H9 (cell line): ENCODE results near the gene PNO1. TPM values are rescaled to one million over a fixed set of nuclear protein-coding genes. Genes with fewer than 3 reads are reported as not detected.

Experiments used
- DNase-seq: peaks from one replicate; pipeline ENCODE4 v3.0.0-alpha.2; 2017
- H2AFZ ChIP-seq: one replicate; pipeline ENCODE4 v1.6.1; 2013; ENCODE audit warnings: mild to moderate bottlenecking, low read length, control low read depth, moderate library complexity
- H2AK5ac ChIP-seq: 2 replicates; pipeline ENCODE4 v1.6.1; 2013; ENCODE audit warnings: low read length, control low read depth, mixed read lengths; ENCODE audit not compliant: insufficient read length
- H2BK120ac ChIP-seq: one replicate; pipeline ENCODE4 v1.6.1; 2013; ENCODE audit warnings: low read depth, mild to moderate bottlenecking, low read length, control low read depth, inconsistent platforms; ENCODE audit not compliant: poor library complexity, severe bottlenecking
- H2BK12ac ChIP-seq: 2 replicates; pipeline ENCODE4 v1.6.1; 2013; ENCODE audit warnings: low read length, control low read depth, mixed read lengths, low read depth; ENCODE audit not compliant: insufficient read length
- H2BK15ac ChIP-seq: 2 replicates; pipeline ENCODE4 v1.6.1; 2013; ENCODE audit warnings: low read depth, low read length, control low read depth
- H2BK20ac ChIP-seq: one replicate; pipeline ENCODE4 v1.6.1; 2013; ENCODE audit warnings: low read depth, mild to moderate bottlenecking, low read length, control low read depth, inconsistent platforms; ENCODE audit not compliant: poor library complexity, severe bottlenecking
- H2BK5ac ChIP-seq: 2 replicates; pipeline ENCODE4 v1.6.1; 2013; ENCODE audit warnings: low read length, control low read depth, mixed read lengths; ENCODE audit not compliant: insufficient read length
- H3K14ac ChIP-seq: 2 replicates; pipeline ENCODE4 v1.6.1; 2013; ENCODE audit warnings: low read length, control low read depth; ENCODE audit not compliant: insufficient read depth
- H3K18ac ChIP-seq: 2 replicates; pipeline ENCODE4 v1.6.1; 2013; ENCODE audit warnings: low read depth, mild to moderate bottlenecking, mixed read lengths, low read length, control low read depth; ENCODE audit not compliant: insufficient read length
- H3K23ac ChIP-seq: 2 replicates; pipeline ENCODE4 v1.6.1; 2013; ENCODE audit warnings: low read length, control low read depth, mixed read lengths, low read depth; ENCODE audit not compliant: insufficient read length
- H3K23me2 ChIP-seq: 2 replicates; pipeline ENCODE4 v1.6.1; 2013; ENCODE audit warnings: low read depth, mild to moderate bottlenecking, mixed read lengths, low read length, control low read depth; ENCODE audit not compliant: insufficient read length, poor library complexity, severe bottlenecking
- H3K27ac ChIP-seq: 2 replicates; pipeline ENCODE4 v1.5.1; 2013; ENCODE audit warnings: low read length, control low read depth, mixed read lengths, low read depth; ENCODE audit not compliant: insufficient read length
- H3K27me3 ChIP-seq: 2 replicates; pipeline ENCODE4 v1.6.1; 2013; ENCODE audit warnings: low read length, control low read depth, inconsistent platforms; ENCODE audit not compliant: insufficient read depth
- H3K4ac ChIP-seq: 2 replicates; pipeline ENCODE4 v1.6.1; 2013; ENCODE audit warnings: low read depth, mild to moderate bottlenecking, control low read depth, inconsistent platforms, low read length, moderate library complexity
- H3K4me1 ChIP-seq: 2 replicates; pipeline ENCODE4 v1.6.1; 2013; ENCODE audit warnings: low read length, control low read depth, inconsistent platforms; ENCODE audit not compliant: insufficient read depth
- H3K4me2 ChIP-seq: 2 replicates; pipeline ENCODE4 v1.6.1; 2013; ENCODE audit warnings: low read length, control low read depth, mixed read lengths; ENCODE audit not compliant: insufficient read length, insufficient read depth
- H3K56ac ChIP-seq: 2 replicates; pipeline ENCODE4 v1.6.1; 2013; ENCODE audit warnings: low read depth, mild to moderate bottlenecking, mixed read lengths, low read length, control low read depth; ENCODE audit not compliant: insufficient read length
- H3K79me1 ChIP-seq: 2 replicates; pipeline ENCODE4 v1.6.1; 2013; ENCODE audit warnings: low read depth, mild to moderate bottlenecking, moderate library complexity, low read length, control low read depth, inconsistent platforms; ENCODE audit not compliant: insufficient read depth, poor library complexity, severe bottlenecking
- H3K79me2 ChIP-seq: 2 replicates; pipeline ENCODE4 v1.6.1; 2013; ENCODE audit warnings: low read length, control low read depth, inconsistent platforms; ENCODE audit not compliant: insufficient read depth
- H3K9ac ChIP-seq: 2 replicates; pipeline ENCODE4 v1.6.1; 2013; ENCODE audit warnings: low read length, control low read depth, mixed read lengths; ENCODE audit not compliant: insufficient read length; ENCODE audit errors: extremely low read depth
- H3K9me3 ChIP-seq: one replicate; pipeline ENCODE4 v1.6.1; 2013; ENCODE audit warnings: low read depth, low read length, inconsistent platforms; ENCODE audit not compliant: control insufficient read depth
- H3T11ph ChIP-seq: one replicate; pipeline ENCODE4 v1.6.1; 2013; ENCODE audit warnings: mild to moderate bottlenecking, low read length, control low read depth, inconsistent platforms
- H4K20me1 ChIP-seq: one replicate; pipeline ENCODE4 v1.6.1; 2013; ENCODE audit not compliant: control insufficient read depth, insufficient read length, insufficient read depth
- H4K5ac ChIP-seq: 2 replicates; pipeline ENCODE4 v1.6.1; 2013; ENCODE audit warnings: low read depth, mild to moderate bottlenecking, mixed read lengths, low read length, control low read depth; ENCODE audit not compliant: insufficient read length
- H4K8ac ChIP-seq: replicated peaks from 2 replicates; pipeline ENCODE4 v1.6.1; 2013; ENCODE audit warnings: low read length, control low read depth, mixed read lengths, low read depth; ENCODE audit not compliant: insufficient read length
- H4K91ac ChIP-seq: 2 replicates; pipeline ENCODE4 v1.6.1; 2013; ENCODE audit warnings: low read depth, mild to moderate bottlenecking, moderate library complexity, mixed read lengths, low read length, control low read depth; ENCODE audit not compliant: insufficient read length
- H3K27ac Mint-ChIP-seq, 3 experiments: 2 replicates in 2 of 3; 3 replicates in 1 of 3; pipeline ENCODE4 v1.8.0; 2020 to 2021; ENCODE audit warnings: mixed read lengths in 3 of 3, mild to moderate bottlenecking in 1 of 3, moderate library complexity in 1 of 3
- H3K27me3 Mint-ChIP-seq: 2 replicates; pipeline ENCODE4 v1.8.0; 2021; ENCODE audit warnings: low read depth, mild to moderate bottlenecking, moderate library complexity, mixed read lengths
- H3K36me3 Mint-ChIP-seq, 3 experiments: 2 replicates in 2 of 3; 3 replicates in 1 of 3; pipeline ENCODE4 v1.8.0; 2020 to 2021; ENCODE audit warnings: low read depth in 3 of 3, mixed read lengths in 3 of 3; ENCODE audit not compliant: insufficient read depth in 1 of 3
- H3K4me1 Mint-ChIP-seq, 2 experiments: 2 replicates each; pipeline ENCODE4 v1.8.0; 2020; ENCODE audit warnings: mixed read lengths in 2 of 2
- H3K4me3 Mint-ChIP-seq, 2 experiments: 2 replicates in 1 of 2; 3 replicates in 1 of 2; pipeline ENCODE4 v1.8.0; 2020 to 2021; ENCODE audit warnings: mild to moderate bottlenecking in 2 of 2, mixed read lengths in 2 of 2, moderate library complexity in 1 of 2
- H3K9me3 Mint-ChIP-seq, 2 experiments: 2 replicates in 1 of 2; 3 replicates in 1 of 2; pipeline ENCODE4 v1.8.0; 2020; ENCODE audit warnings: mild to moderate bottlenecking in 2 of 2, mixed read lengths in 2 of 2, moderate library complexity in 1 of 2
- WGBS: extraction: QIAGEN DNeasy Blood & Tissue Kit; methylation state at CpG from one replicate; pipeline ENCODE4 v1.1.7; 2013; ENCODE audit warnings: missing lambda C conversion rate, low lambda C conversion rate, mixed read lengths; ENCODE audit not compliant: insufficient read length; ENCODE audit errors: extremely low coverage; 5-methylcytosine and 5-hydroxymethylcytosine counted together
- total RNA-seq: library from RNA; stranded (reverse); gene quantifications from 2 replicates; pipeline ENCODE4 v1.2.1, GENCODE V29; 2021
- TF ChIP-seq, protein P1 (sequence below): fragments of 200-600 bp; sonication (generic); conservative IDR thresholded peaks from 3 replicates; pipeline ENCODE4 v1.8.0; 2021; ENCODE audit warnings: antibody characterized with exemption, mild to moderate bottlenecking

PNO1 gene
- total RNA-seq, 1 experiment from 2014 or later: 46.5 TPM

DNA sequence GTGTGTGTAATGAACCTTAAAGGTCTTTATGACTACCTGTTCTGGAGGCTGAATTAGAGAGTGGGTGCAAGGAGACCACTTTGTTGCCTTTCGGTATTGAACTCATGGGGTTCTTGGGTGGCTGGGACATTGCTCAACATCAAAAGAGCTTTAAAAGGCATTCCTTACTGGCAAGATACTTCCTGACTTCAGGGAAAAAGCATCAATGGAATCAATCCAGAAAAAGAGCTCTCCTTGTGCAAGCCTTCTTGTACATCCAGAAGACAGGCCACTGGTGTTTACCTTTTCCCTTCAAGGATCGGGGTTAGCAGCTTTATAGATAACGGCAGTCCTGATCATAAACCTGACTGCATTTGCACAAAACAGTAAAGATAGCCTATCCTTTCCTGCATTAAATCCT is 9.5 kb downstream of the PNO1 start:
- H3K79me1 ChIP-seq: no peaks in the 10 kb centered on the region
- H4K8ac ChIP-seq: no peak overlapping the region
- H3K27ac Mint-ChIP-seq: no peak overlapping the region
- TF ChIP-seq, protein P1, sequence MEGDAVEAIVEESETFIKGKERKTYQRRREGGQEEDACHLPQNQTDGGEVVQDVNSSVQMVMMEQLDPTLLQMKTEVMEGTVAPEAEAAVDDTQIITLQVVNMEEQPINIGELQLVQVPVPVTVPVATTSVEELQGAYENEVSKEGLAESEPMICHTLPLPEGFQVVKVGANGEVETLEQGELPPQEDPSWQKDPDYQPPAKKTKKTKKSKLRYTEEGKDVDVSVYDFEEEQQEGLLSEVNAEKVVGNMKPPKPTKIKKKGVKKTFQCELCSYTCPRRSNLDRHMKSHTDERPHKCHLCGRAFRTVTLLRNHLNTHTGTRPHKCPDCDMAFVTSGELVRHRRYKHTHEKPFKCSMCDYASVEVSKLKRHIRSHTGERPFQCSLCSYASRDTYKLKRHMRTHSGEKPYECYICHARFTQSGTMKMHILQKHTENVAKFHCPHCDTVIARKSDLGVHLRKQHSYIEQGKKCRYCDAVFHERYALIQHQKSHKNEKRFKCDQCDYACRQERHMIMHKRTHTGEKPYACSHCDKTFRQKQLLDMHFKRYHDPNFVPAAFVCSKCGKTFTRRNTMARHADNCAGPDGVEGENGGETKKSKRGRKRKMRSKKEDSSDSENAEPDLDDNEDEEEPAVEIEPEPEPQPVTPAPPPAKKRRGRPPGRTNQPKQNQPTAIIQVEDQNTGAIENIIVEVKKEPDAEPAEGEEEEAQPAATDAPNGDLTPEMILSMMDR: no peak
- no peak overlapping the region for H2BK12ac ChIP-seq
- no peak overlapping the region for H3K18ac ChIP-seq
- H3K9me3 ChIP-seq: no peaks in the 10 kb centered on the region
- H2BK15ac ChIP-seq: no peak overlapping the region
- H4K20me1 ChIP-seq: peaks cover 2% of the 10 kb centered on the region
- H3K4me1 ChIP-seq: no peaks in the 10 kb centered on the region
- no peak overlapping the region for H3K14ac ChIP-seq
- H2BK20ac ChIP-seq: no peak overlapping the region
- H3K4me3 Mint-ChIP-seq: no peak overlapping the region
- H3K56ac ChIP-seq: no peak overlapping the region
- DNase-seq: no peak
- H3K9ac ChIP-seq: no peak overlapping the region
- H4K91ac ChIP-seq: no peak overlapping the region
- H3T11ph ChIP-seq: no peak overlapping the region
- no peak overlapping the region for H3K23ac ChIP-seq
- H3K27me3 Mint-ChIP-seq: no peaks in the 10 kb centered on the region
- no peaks in the 10 kb centered on the region for H3K27me3 ChIP-seq
- no peaks in the 10 kb centered on the region for H3K4me1 Mint-ChIP-seq
- H3K27ac ChIP-seq: no peak overlapping the region
- no peak overlapping the region for H3K4me2 ChIP-seq
- no peak overlapping the region for H2BK120ac ChIP-seq
- H2AFZ ChIP-seq: no peak overlapping the region
- no peaks in the 10 kb centered on the region for H3K79me2 ChIP-seq
- no peaks in the 10 kb centered on the region for H3K23me2 ChIP-seq
- H3K4ac ChIP-seq: no peak overlapping the region
- H3K9me3 Mint-ChIP-seq: no peaks in the 10 kb centered on the region
- H4K5ac ChIP-seq: no peak overlapping the region
- no peak overlapping the region for H2BK5ac ChIP-seq
- WGBS: no CpG with 5 or more reads among the region's 3 CpGs
- H3K36me3 Mint-ChIP-seq: peaks cover 24 to 65% (median 47%) of the 10 kb centered on the region in 3 experiments; a peak in 6 of 7 replicates
- no peak overlapping the region for H2AK5ac ChIP-seq
